Measurements from ENCODE around the gene KIAA1755. TPM values are rescaled to one million over a fixed set of nuclear protein-coding genes. Genes with fewer than 3 reads are reported as not detected.
A peak's percentile ranks its signal among the peaks of the same experiment; 100 is the strongest.

KIAA1755 gene
- total RNA-seq, 1 donor from 2014 or later = 1.1 TPM

GRCh38 chr20:38230957-38231526 lies 29.5 kb downstream of the KIAA1755 start:
- H3K9me3 Mint-ChIP-seq (ENCODE audit: unreplicated experiment) = peaks cover 2% of the 10 kb centered on the region
- no peak overlapping the region for H3K4me3 Mint-ChIP-seq (ENCODE audit: unreplicated experiment)
- H4K20me1 ChIP-seq (ENCODE audit: insufficient read depth, low read length) = no peaks in the 10 kb centered on the region
- peaks cover 6% of the 10 kb centered on the region for H3K4me1 ChIP-seq (ENCODE audit: insufficient read depth, low read length)
- H3K27me3 ChIP-seq (ENCODE audit: insufficient read depth, low read length) = no peaks in the 10 kb centered on the region
- H3K36me3 ChIP-seq (ENCODE audit: insufficient read depth, low read length) = peaks cover 8% of the 10 kb centered on the region
- no peaks in the 10 kb centered on the region for H3K36me3 Mint-ChIP-seq (ENCODE audit: low read depth, unreplicated experiment)
- peaks cover 3% of the 10 kb centered on the region for H3K4me1 Mint-ChIP-seq (ENCODE audit: low read depth, unreplicated experiment)
- no peaks in the 10 kb centered on the region for H3K79me2 ChIP-seq (ENCODE audit: insufficient read depth, low read length)
- no peak overlapping the region for H3K27ac Mint-ChIP-seq (ENCODE audit: unreplicated experiment)
- no peak for DNase-seq (ENCODE audit: low read depth)
- no peak for TF ChIP-seq EZH2 (IDR thresholded peaks at IDR 0.05; ENCODE audit: insufficient read depth, low read length)
- TF ChIP-seq, protein P1, sequence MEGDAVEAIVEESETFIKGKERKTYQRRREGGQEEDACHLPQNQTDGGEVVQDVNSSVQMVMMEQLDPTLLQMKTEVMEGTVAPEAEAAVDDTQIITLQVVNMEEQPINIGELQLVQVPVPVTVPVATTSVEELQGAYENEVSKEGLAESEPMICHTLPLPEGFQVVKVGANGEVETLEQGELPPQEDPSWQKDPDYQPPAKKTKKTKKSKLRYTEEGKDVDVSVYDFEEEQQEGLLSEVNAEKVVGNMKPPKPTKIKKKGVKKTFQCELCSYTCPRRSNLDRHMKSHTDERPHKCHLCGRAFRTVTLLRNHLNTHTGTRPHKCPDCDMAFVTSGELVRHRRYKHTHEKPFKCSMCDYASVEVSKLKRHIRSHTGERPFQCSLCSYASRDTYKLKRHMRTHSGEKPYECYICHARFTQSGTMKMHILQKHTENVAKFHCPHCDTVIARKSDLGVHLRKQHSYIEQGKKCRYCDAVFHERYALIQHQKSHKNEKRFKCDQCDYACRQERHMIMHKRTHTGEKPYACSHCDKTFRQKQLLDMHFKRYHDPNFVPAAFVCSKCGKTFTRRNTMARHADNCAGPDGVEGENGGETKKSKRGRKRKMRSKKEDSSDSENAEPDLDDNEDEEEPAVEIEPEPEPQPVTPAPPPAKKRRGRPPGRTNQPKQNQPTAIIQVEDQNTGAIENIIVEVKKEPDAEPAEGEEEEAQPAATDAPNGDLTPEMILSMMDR (IDR thresholded peaks at IDR 0.05; ENCODE audit: insufficient read depth, low read depth, low read length) = no peak
- H3K4me2 ChIP-seq (ENCODE audit: low read length) = peak overlapping the region; percentile 36
- H3K27me3 Mint-ChIP-seq (ENCODE audit: low read depth, unreplicated experiment) = peaks cover 17% of the 10 kb centered on the region
- H3K9me3 ChIP-seq (ENCODE audit: insufficient read depth, low read depth, low read length) = no peaks in the 10 kb centered on the region
- no peak overlapping the region for H3K9ac ChIP-seq (ENCODE audit: low read length)
- no peak for FAIRE-seq
- H3K27ac ChIP-seq (ENCODE audit: low read depth, low read length) = no peak overlapping the region
- no peak overlapping the region for H3K4me3 ChIP-seq (ENCODE audit: insufficient read depth, low read depth, low read length)
- H2AFZ ChIP-seq (ENCODE audit: low read depth, low read length) = no peak overlapping the region

DNA sequence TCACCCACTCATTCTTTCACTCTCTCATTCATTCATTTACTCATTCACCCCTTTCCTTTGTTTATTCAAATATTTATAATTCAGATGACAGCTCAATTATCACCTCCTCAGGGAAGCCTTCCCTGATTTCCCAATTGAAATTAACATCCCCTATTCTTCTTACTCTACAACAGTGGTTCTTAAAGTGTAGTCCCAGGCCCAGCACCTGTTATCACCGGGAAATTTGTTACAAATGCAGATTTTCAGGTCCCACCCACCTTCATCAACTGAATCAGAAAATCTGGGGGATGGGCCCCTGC lies 30.3 kb downstream of the KIAA1755 start:
- H4K20me1 ChIP-seq (ENCODE audit: insufficient read depth, low read length) = no peaks in the 10 kb centered on the region
- Mint-ChIP-seq H3K27ac (ENCODE audit: unreplicated experiment) (no peak overlapping the region), H3K27me3 (ENCODE audit: low read depth, unreplicated experiment) (peaks cover 23% of the 10 kb centered on the region), H3K4me1 (ENCODE audit: low read depth, unreplicated experiment) (peaks cover 3% of the 10 kb centered on the region), H3K36me3 (ENCODE audit: low read depth, unreplicated experiment) (no peaks in the 10 kb centered on the region), H3K9me3 (ENCODE audit: unreplicated experiment) (peaks cover 2% of the 10 kb centered on the region), H3K4me3 (ENCODE audit: unreplicated experiment) (no peak overlapping the region)
- no peaks in the 10 kb centered on the region for H3K79me2 ChIP-seq (ENCODE audit: insufficient read depth, low read length)
- FAIRE-seq = no peak
- H3K36me3 ChIP-seq (ENCODE audit: insufficient read depth, low read length) = peaks cover 3% of the 10 kb centered on the region
- no peaks in the 10 kb centered on the region for H3K27me3 ChIP-seq (ENCODE audit: insufficient read depth, low read length)
- peaks cover 6% of the 10 kb centered on the region for H3K4me1 ChIP-seq (ENCODE audit: insufficient read depth, low read length)
- no peak overlapping the region for H3K4me3 ChIP-seq (ENCODE audit: insufficient read depth, low read depth, low read length)
- DNase-seq (ENCODE audit: low read depth) = no peak
- no peak overlapping the region for H3K9ac ChIP-seq (ENCODE audit: low read length)
- no peak overlapping the region for H3K27ac ChIP-seq (ENCODE audit: low read depth, low read length)
- H2AFZ ChIP-seq (ENCODE audit: low read depth, low read length) = no peak overlapping the region
- no peak for TF ChIP-seq EZH2 (IDR thresholded peaks at IDR 0.05; ENCODE audit: insufficient read depth, low read length)
- TF ChIP-seq, protein P1 (IDR thresholded peaks at IDR 0.05; ENCODE audit: insufficient read depth, low read depth, low read length) = no peak
- no peaks in the 10 kb centered on the region for H3K9me3 ChIP-seq (ENCODE audit: insufficient read depth, low read depth, low read length)
- H3K4me2 ChIP-seq (ENCODE audit: low read length) = no peak overlapping the region

DNA sequence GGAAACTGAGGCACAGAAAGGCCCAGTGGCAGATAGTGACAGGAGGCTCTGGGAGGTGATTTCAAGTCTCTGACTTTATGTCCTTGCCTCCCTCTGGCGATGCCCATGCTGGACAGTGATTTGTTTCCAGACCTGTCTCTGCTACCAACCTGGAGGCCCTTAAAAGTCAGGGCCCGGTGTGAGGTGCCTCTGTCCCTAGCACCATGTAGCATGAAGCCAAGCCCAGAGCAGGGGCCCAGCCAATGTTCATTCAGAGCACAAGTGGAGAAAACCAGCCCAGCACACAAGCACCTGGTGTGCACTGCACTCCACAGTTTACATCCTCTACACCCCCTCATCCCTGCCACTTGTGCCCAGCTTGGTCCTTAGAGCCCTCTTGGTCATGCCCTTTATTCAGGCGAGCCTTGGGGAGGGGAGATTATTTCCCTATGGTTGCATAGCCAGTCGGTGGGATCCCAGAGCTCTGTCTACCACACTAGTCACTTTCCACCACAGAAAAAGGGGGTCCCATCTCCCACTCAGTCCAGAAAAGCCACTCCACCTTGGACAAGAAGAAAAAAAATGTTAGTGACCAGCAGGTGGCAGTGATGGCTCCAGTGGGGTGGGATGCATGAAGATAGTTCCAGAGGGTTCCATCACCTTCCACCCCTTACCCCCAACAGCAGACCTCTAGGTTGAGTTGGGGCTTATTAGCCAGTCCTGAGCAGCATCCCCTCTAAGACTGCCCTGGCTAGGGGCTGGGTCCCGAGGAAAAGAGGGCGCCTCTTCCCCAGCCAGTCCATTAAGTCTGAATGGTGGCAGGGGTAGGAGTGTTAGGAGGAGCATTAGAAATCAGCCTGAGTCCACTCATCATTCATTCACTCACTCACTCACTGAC lies 30.9 kb downstream of the KIAA1755 start:
- no peak for DNase-seq (ENCODE audit: low read depth)
- peaks cover 26% of the 10 kb centered on the region for H3K27me3 Mint-ChIP-seq (ENCODE audit: low read depth, unreplicated experiment)
- Histone ChIP-seq H3K79me2 (ENCODE audit: insufficient read depth, low read length) (no peaks in the 10 kb centered on the region), H3K9me3 (ENCODE audit: insufficient read depth, low read depth, low read length) (no peaks in the 10 kb centered on the region), H3K9ac (ENCODE audit: low read length) (no peak overlapping the region), H3K27ac (ENCODE audit: low read depth, low read length) (no peak overlapping the region), H3K4me1 (ENCODE audit: insufficient read depth, low read length) (peaks cover 6% of the 10 kb centered on the region), H3K4me2 (ENCODE audit: low read length) (no peak overlapping the region), H3K27me3 (ENCODE audit: insufficient read depth, low read length) (no peaks in the 10 kb centered on the region), H4K20me1 (ENCODE audit: insufficient read depth, low read length) (no peaks in the 10 kb centered on the region), H2AFZ (ENCODE audit: low read depth, low read length) (no peak overlapping the region), H3K36me3 (ENCODE audit: insufficient read depth, low read length) (no peaks in the 10 kb centered on the region), H3K4me3 (ENCODE audit: insufficient read depth, low read depth, low read length) (no peak overlapping the region)
- FAIRE-seq = no peak
- H3K27ac Mint-ChIP-seq (ENCODE audit: unreplicated experiment) = no peak overlapping the region
- H3K36me3 Mint-ChIP-seq (ENCODE audit: low read depth, unreplicated experiment) = no peaks in the 10 kb centered on the region
- H3K4me1 Mint-ChIP-seq (ENCODE audit: low read depth, unreplicated experiment) = peaks cover 3% of the 10 kb centered on the region
- TF ChIP-seq, protein P1 (IDR thresholded peaks at IDR 0.05; ENCODE audit: insufficient read depth, low read depth, low read length) = peak; percentile 46
- no peak for TF ChIP-seq EZH2 (IDR thresholded peaks at IDR 0.05; ENCODE audit: insufficient read depth, low read length)
- H3K9me3 Mint-ChIP-seq (ENCODE audit: unreplicated experiment) = peaks cover 2% of the 10 kb centered on the region
- H3K4me3 Mint-ChIP-seq (ENCODE audit: unreplicated experiment) = no peak overlapping the region

Data from astrocyte (in vitro differentiated cells and primary cell).